IMR-90 (cell line): ENCODE results near the gene BRF1. TPM values are rescaled to one million over a fixed set of nuclear protein-coding genes. Genes with fewer than 3 reads are reported as not detected.

Experiments
- ATAC-seq: fragments of 200-7000 bp; cut with Tn5 transposase; 2 replicates; pipeline ENCODE4 v1.9.1; 2020; ENCODE audit warnings: low read depth, mild to moderate bottlenecking, moderate library complexity
- BruUV-seq: library from RNA; stranded (reverse); fragments of 400-500 nt; replicated peaks from 2 replicates; lab custom pipeline; 2021; lab: Mats Ljungman, UMichigan
- CTCF ChIA-PET: fragments of 300-600 bp; formaldehyde crosslinking; extraction: SDS; loops from one replicate; lab custom pipeline; 2021; ENCODE audit warnings: antibody characterized with exemption; lab: Yijun Ruan, JAX
- POLR2A ChIA-PET: fragments of 300-600 bp; sonication (Branson Sonifier 250); formaldehyde crosslinking; loops from one replicate; lab custom pipeline; 2022; ENCODE audit warnings: antibody characterized with exemption; ENCODE audit not compliant: unreplicated experiment; lab: Charles Lee
- DNase-seq: peaks from one replicate; pipeline ENCODE4 v3.0.0; 2013
- H2AFZ ChIP-seq: replicated peaks from 2 replicates; pipeline ENCODE3; 2013; ENCODE audit warnings: low read length, mild to moderate bottlenecking; ENCODE audit not compliant: poor library complexity
- H2AK5ac ChIP-seq: 2 replicates; pipeline ENCODE4 v1.6.1; 2013; ENCODE audit warnings: low read depth, low read length, inconsistent platforms
- H2AK9ac ChIP-seq: replicated peaks from 2 replicates; pipeline ENCODE3; 2013; ENCODE audit warnings: mild to moderate bottlenecking, low read depth, low read length, moderate library complexity; ENCODE audit not compliant: poor library complexity
- H2BK120ac ChIP-seq: 2 replicates; pipeline ENCODE4 v1.6.1; 2013; ENCODE audit warnings: low read depth, low read length, inconsistent platforms
- H2BK15ac ChIP-seq: 3 replicates; pipeline ENCODE4 v1.6.1; 2013; ENCODE audit warnings: low read depth, low read length, inconsistent platforms
- H2BK20ac ChIP-seq: 2 replicates; pipeline ENCODE4 v1.6.1; 2013; ENCODE audit warnings: low read depth, mild to moderate bottlenecking, inconsistent platforms, low read length, moderate library complexity
- H2BK5ac ChIP-seq: 2 replicates; pipeline ENCODE4 v1.6.1; 2013; ENCODE audit warnings: mild to moderate bottlenecking, low read depth, low read length, inconsistent platforms; ENCODE audit not compliant: poor library complexity, severe bottlenecking
- H3K14ac ChIP-seq: replicated peaks from 2 replicates; pipeline ENCODE4 v1.6.1; 2013; ENCODE audit warnings: low read depth, low read length, inconsistent platforms
- H3K18ac ChIP-seq: 2 replicates; pipeline ENCODE4 v1.6.1; 2013; ENCODE audit warnings: low read depth, low read length, control low read depth
- H3K23ac ChIP-seq: 2 replicates; pipeline ENCODE4 v1.6.1; 2013; ENCODE audit warnings: low read depth, low read length, inconsistent platforms
- H3K27ac ChIP-seq: 2 replicates; pipeline ENCODE4 v1.5.1; 2013; ENCODE audit warnings: mild to moderate bottlenecking, control low read depth, low read length; ENCODE audit not compliant: insufficient read depth
- H3K27me3 ChIP-seq: 2 replicates; pipeline ENCODE4 v1.6.1; 2013; ENCODE audit warnings: low read length; ENCODE audit not compliant: control insufficient read depth, insufficient read depth
- H3K36me3 ChIP-seq: 2 replicates; pipeline ENCODE4 v1.6.1; 2013; ENCODE audit warnings: low read length, mixed read lengths; ENCODE audit not compliant: control insufficient read depth, insufficient read depth
- H3K4ac ChIP-seq: 2 replicates; pipeline ENCODE4 v1.6.1; 2013; ENCODE audit warnings: low read depth, low read length, inconsistent platforms
- H3K4me1 ChIP-seq: 2 replicates; pipeline ENCODE4 v1.6.1; 2013; ENCODE audit warnings: low read length, mixed read lengths; ENCODE audit not compliant: control insufficient read depth, insufficient read depth
- H3K4me2 ChIP-seq: 2 replicates; pipeline ENCODE4 v1.6.1; 2013; ENCODE audit warnings: low read depth, mild to moderate bottlenecking, control low read depth, low read length, moderate library complexity
- H3K4me3 ChIP-seq: 2 replicates; pipeline ENCODE4 v1.5.1; 2013; ENCODE audit warnings: low read depth, mild to moderate bottlenecking, control low read depth, low read length, moderate library complexity; ENCODE audit not compliant: insufficient read depth
- H3K56ac ChIP-seq: 2 replicates; pipeline ENCODE4 v1.6.1; 2013; ENCODE audit warnings: low read length, inconsistent platforms; ENCODE audit not compliant: insufficient read depth; ENCODE audit errors: extremely low read depth
- H3K79me1 ChIP-seq, 2 experiments: 2 replicates each; pipeline ENCODE4 v1.6.1; 2013; ENCODE audit warnings: low read length in 2 of 2, inconsistent platforms in 1 of 2, low read depth in 1 of 2
- H3K9ac ChIP-seq: 2 replicates; pipeline ENCODE4 v1.6.1; 2013; ENCODE audit warnings: low read depth, low read length, control low read depth
- H3K9me1 ChIP-seq: 2 replicates; pipeline ENCODE4 v1.6.1; 2013; ENCODE audit warnings: low read length, inconsistent platforms; ENCODE audit not compliant: insufficient read depth
- H3K9me3 ChIP-seq: 2 replicates; pipeline ENCODE4 v1.6.1; 2013; ENCODE audit warnings: low read length; ENCODE audit not compliant: control insufficient read depth, insufficient read depth
- H4K20me1 ChIP-seq: 2 replicates; pipeline ENCODE4 v1.6.1; 2013; ENCODE audit warnings: low read length, inconsistent platforms; ENCODE audit not compliant: insufficient read depth
- H4K5ac ChIP-seq: 2 replicates; pipeline ENCODE4 v1.6.1; 2013; ENCODE audit warnings: mild to moderate bottlenecking, low read depth, low read length, control low read depth
- H4K8ac ChIP-seq, 2 experiments: 2 replicates each; pipeline ENCODE4 v1.6.1; 2013; ENCODE audit warnings: low read depth in 2 of 2, low read length in 2 of 2, control low read depth in 1 of 2, inconsistent platforms in 1 of 2
- H4K91ac ChIP-seq: 2 replicates; pipeline ENCODE4 v1.6.1; 2013; ENCODE audit warnings: low read depth, low read length, inconsistent platforms; ENCODE audit not compliant: insufficient read depth
- BHLHE40 ChIP-seq: fragments of 150-350 bp; IDR thresholded peaks from 2 replicates; pipeline ENCODE4 v1.6.1; 2016; ENCODE audit warnings: mild to moderate bottlenecking, low read depth, low read length
- CEBPB ChIP-seq: IDR thresholded peaks from 2 replicates; pipeline ENCODE4 v1.6.1; 2012; ENCODE audit warnings: low read depth, low read length, improper control_type of control experiment
- CHD1 ChIP-seq: IDR thresholded peaks from 2 replicates; pipeline ENCODE4 v1.6.1; 2012; ENCODE audit warnings: low read depth, low read length, improper control_type of control experiment
- FOS ChIP-seq: fragments of 150-350 bp; IDR thresholded peaks from 2 replicates; pipeline ENCODE4 v1.6.1; 2016; ENCODE audit warnings: low read depth, low read length
- MAFK ChIP-seq: IDR thresholded peaks from 2 replicates; pipeline ENCODE4 v1.6.1; 2012; ENCODE audit warnings: low read depth, low read length, improper control_type of control experiment
- MAZ ChIP-seq: IDR thresholded peaks from 2 replicates; pipeline ENCODE4 v1.6.1; 2012; ENCODE audit warnings: low read depth, mild to moderate bottlenecking, low read length, improper control_type of control experiment, moderate library complexity, borderline replicate concordance
- MXI1 ChIP-seq: IDR thresholded peaks from 2 replicates; pipeline ENCODE4 v1.6.1; 2012; ENCODE audit warnings: low read depth, mild to moderate bottlenecking, low read length, moderate library complexity, borderline replicate concordance
- NFE2L2 ChIP-seq: fragments of 150-350 bp; IDR thresholded peaks from 2 replicates; pipeline ENCODE4 v1.6.1; 2016; ENCODE audit warnings: low read depth, mild to moderate bottlenecking, low read length
- POLR2A ChIP-seq: IDR thresholded peaks from 2 replicates; pipeline ENCODE4 v1.6.1; 2012; ENCODE audit warnings: mild to moderate bottlenecking, low read depth, low read length
- RCOR1 ChIP-seq: IDR thresholded peaks from 2 replicates; pipeline ENCODE4 v1.6.1; 2012; ENCODE audit warnings: mild to moderate bottlenecking, low read length, improper control_type of control experiment; ENCODE audit not compliant: insufficient replicate concordance
- RFX5 ChIP-seq: IDR thresholded peaks from 2 replicates; pipeline ENCODE4 v1.8.0; 2012; ENCODE audit warnings: low read depth, mild to moderate bottlenecking, low read length, moderate library complexity
- SMC3 ChIP-seq: fragments of 150-350 bp; IDR thresholded peaks from 2 replicates; pipeline ENCODE4 v1.6.1; 2016; ENCODE audit warnings: low read depth, mild to moderate bottlenecking, antibody characterized with exemption, low read length, moderate library complexity
- USF2 ChIP-seq: fragments of 150-350 bp; IDR thresholded peaks from 2 replicates; pipeline ENCODE4 v1.6.1; 2017; ENCODE audit warnings: mild to moderate bottlenecking, antibody characterized with exemption, low read length, low read depth
- WGBS, 2 experiments: methylation state at CpG; one replicate each; pipeline versions ENCODE4 v1.1.5 to v1.1.7; 2013; ENCODE audit warnings: missing lambda C conversion rate in 2 of 2; ENCODE audit not compliant: insufficient read length in 1 of 2; ENCODE audit errors: extremely low coverage in 2 of 2; 5-methylcytosine and 5-hydroxymethylcytosine counted together
- dilution Hi-C: fragments of 300-500 bp; cut with HindIII; formaldehyde crosslinking; loops from one replicate; pipeline ENCODE4 v1.14.3; 2018; ENCODE audit warnings: low sequenced_read_pairs; ENCODE audit not compliant: unreplicated experiment
- in situ Hi-C: fragments of 300-500 bp; cut with MboI; formaldehyde crosslinking; loops from 3 replicates; pipeline ENCODE4 v1.14.3; 2019; ENCODE audit warnings: low sequenced_read_pairs, inconsistent platforms, mixed read lengths
- intact Hi-C: fragments of 100-400 bp; cut with micrococcal nuclease; formaldehyde crosslinking; loops from 2 replicates; pipeline ENCODE4 v1.10.0; 2022
- polyA plus RNA-seq, 3 experiments: library from polyadenylated mRNA; depleted of rRNA; stranded (reverse); fragments of >200 nt; gene quantifications; 2 replicates each; pipeline ENCODE4 v1.2.3, GENCODE V29; 2012; ENCODE audit warnings: low replicate concordance in 1 of 3
- total RNA-seq: library from RNA; depleted of rRNA; stranded (reverse); fragments of >200 nt; gene quantifications from 2 replicates; pipeline ENCODE4 v1.2.3, GENCODE V29; 2012
- TF ChIP-seq, protein P1 (sequence below): fragments of 150-350 bp; IDR thresholded peaks from 2 replicates; pipeline ENCODE4 v1.6.1; 2016; ENCODE audit warnings: low read depth, mild to moderate bottlenecking, low read length, moderate library complexity, borderline replicate concordance
- TF ChIP-seq, protein P2 (sequence below): conservative IDR thresholded peaks from 2 replicates; pipeline ENCODE4 v1.5.1; 2012; ENCODE audit warnings: mild to moderate bottlenecking, low read depth, low read length, improper control_type of control experiment

Gene BRF1
- total and polyA plus RNA-seq, 2 of the 4 experiments (the other 2 are of a cell fraction) = 12.4 to 16.7 TPM

GRCh38 chr14:105181549-105182295 is 119.1 kb downstream of the BRF1 start:
- no peak overlapping the region for H3K4me2 ChIP-seq
- POLR2A ChIA-PET = no interaction called here
- no peak for TF ChIP-seq MAZ
- no peak for TF ChIP-seq RFX5
- no peak for TF ChIP-seq NFE2L2
- TF ChIP-seq RCOR1 = no peak
- no peak for TF ChIP-seq SMC3
- no peak for TF ChIP-seq CEBPB
- no peak for TF ChIP-seq CHD1
- no peak for TF ChIP-seq USF2
- no peak for TF ChIP-seq BHLHE40
- TF ChIP-seq, protein P1, sequence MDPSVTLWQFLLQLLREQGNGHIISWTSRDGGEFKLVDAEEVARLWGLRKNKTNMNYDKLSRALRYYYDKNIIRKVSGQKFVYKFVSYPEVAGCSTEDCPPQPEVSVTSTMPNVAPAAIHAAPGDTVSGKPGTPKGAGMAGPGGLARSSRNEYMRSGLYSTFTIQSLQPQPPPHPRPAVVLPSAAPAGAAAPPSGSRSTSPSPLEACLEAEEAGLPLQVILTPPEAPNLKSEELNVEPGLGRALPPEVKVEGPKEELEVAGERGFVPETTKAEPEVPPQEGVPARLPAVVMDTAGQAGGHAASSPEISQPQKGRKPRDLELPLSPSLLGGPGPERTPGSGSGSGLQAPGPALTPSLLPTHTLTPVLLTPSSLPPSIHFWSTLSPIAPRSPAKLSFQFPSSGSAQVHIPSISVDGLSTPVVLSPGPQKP = no peak
- no peak for TF ChIP-seq MXI1
- no peak for TF ChIP-seq MAFK
- no peak for TF ChIP-seq FOS
- TF ChIP-seq, protein P2, sequence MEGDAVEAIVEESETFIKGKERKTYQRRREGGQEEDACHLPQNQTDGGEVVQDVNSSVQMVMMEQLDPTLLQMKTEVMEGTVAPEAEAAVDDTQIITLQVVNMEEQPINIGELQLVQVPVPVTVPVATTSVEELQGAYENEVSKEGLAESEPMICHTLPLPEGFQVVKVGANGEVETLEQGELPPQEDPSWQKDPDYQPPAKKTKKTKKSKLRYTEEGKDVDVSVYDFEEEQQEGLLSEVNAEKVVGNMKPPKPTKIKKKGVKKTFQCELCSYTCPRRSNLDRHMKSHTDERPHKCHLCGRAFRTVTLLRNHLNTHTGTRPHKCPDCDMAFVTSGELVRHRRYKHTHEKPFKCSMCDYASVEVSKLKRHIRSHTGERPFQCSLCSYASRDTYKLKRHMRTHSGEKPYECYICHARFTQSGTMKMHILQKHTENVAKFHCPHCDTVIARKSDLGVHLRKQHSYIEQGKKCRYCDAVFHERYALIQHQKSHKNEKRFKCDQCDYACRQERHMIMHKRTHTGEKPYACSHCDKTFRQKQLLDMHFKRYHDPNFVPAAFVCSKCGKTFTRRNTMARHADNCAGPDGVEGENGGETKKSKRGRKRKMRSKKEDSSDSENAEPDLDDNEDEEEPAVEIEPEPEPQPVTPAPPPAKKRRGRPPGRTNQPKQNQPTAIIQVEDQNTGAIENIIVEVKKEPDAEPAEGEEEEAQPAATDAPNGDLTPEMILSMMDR = no peak
- TF ChIP-seq POLR2A = no peak

More at GRCh38 chr14:105181549-105182295, 119.1 kb downstream of the BRF1 start:
- CTCF ChIA-PET = no interaction called here
- WGBS, 2 experiments = 45% methylated on average over 10 of the region's 21 CpGs; no CpG with 5 or more reads in 1 of the 2 experiments
- in situ Hi-C loops (no loop called here), intact Hi-C loops (loop anchor here (5.0 kb wide), 1 partner anchor 89 kb away; no protein-coding TSS in a partner anchor), dilution Hi-C loops (no loop called here)
- H3K9me3 ChIP-seq = no peaks in the 10 kb centered on the region
- H3K27ac ChIP-seq = no peak overlapping the region
- H3K4ac ChIP-seq = no peak overlapping the region
- ATAC-seq (no peak), DNase-seq (no peak)
- H3K18ac ChIP-seq = no peak overlapping the region
- H2AK5ac ChIP-seq = no peak overlapping the region
- H3K9me1 ChIP-seq = no peaks in the 10 kb centered on the region
- no peak overlapping the region for H3K56ac ChIP-seq
- H4K5ac ChIP-seq = no peak overlapping the region
- H3K9ac ChIP-seq = no peak overlapping the region
- H2BK20ac ChIP-seq = no peak overlapping the region
- no peak overlapping the region for H2BK5ac ChIP-seq
- H3K14ac ChIP-seq = no peak overlapping the region
- H3K4me1 ChIP-seq = peaks cover 2% of the 10 kb centered on the region; the same call in 1 of the 2 replicates
- peak overlapping the region; percentile 71 for H2AFZ ChIP-seq
- H4K8ac ChIP-seq = no peak overlapping the region
- peaks cover 17% of the 10 kb centered on the region; the same call in 1 of the 2 replicates for H3K27me3 ChIP-seq
- no peak overlapping the region for H3K4me3 ChIP-seq
- H3K36me3 ChIP-seq = no peaks in the 10 kb centered on the region
- no peak overlapping the region for H2BK120ac ChIP-seq
- no TSS peak for BruUV-seq
- H3K79me1 ChIP-seq = no peaks in the 10 kb centered on the region
- H4K91ac ChIP-seq = no peak overlapping the region
- no peak overlapping the region for H2AK9ac ChIP-seq
- H3K23ac ChIP-seq = no peak overlapping the region
- peaks cover 4% of the 10 kb centered on the region; the same call in 1 of the 2 replicates for H4K20me1 ChIP-seq
- no peak overlapping the region for H2BK15ac ChIP-seq
